Loucy (cell line): Measurements from ENCODE around the gene GTPBP6.

Experiments
- H2AFZ ChIP-seq: fragments of 200-600 bp; sonication (generic); 2 replicates; pipeline ENCODE4 v1.6.0; 2016; ENCODE audit warnings: antibody characterized with exemption, mild to moderate bottlenecking, low read length, moderate library complexity
- H3F3A ChIP-seq: fragments of 200-600 bp; 2 replicates; pipeline ENCODE4 v1.6.0; 2016; ENCODE audit warnings: antibody characterized with exemption, low read depth, mild to moderate bottlenecking
- H3K27me3 ChIP-seq: fragments of 200-600 bp; sonication (generic); 2 replicates; pipeline ENCODE4 v1.6.1; 2014; ENCODE audit warnings: low read length, mild to moderate bottlenecking; ENCODE audit not compliant: insufficient read depth, poor library complexity, severe bottlenecking
- H3K36me3 ChIP-seq: fragments of 200-600 bp; sonication (generic); 2 replicates; pipeline ENCODE4 v1.6.1; 2016; ENCODE audit warnings: low read length; ENCODE audit not compliant: insufficient read depth
- H3K4me1 ChIP-seq: fragments of 200-600 bp; sonication (generic); 2 replicates; pipeline ENCODE4 v1.5.1; 2014; ENCODE audit warnings: low read length, mild to moderate bottlenecking; ENCODE audit not compliant: insufficient read depth, poor library complexity, severe bottlenecking
- H3K4me2 ChIP-seq: fragments of 200-600 bp; sonication (generic); 2 replicates; pipeline ENCODE4 v1.6.0; 2014; ENCODE audit warnings: antibody characterized with exemption, low read length, low read depth, mild to moderate bottlenecking; ENCODE audit not compliant: poor library complexity, severe bottlenecking
- H3K4me3 ChIP-seq: fragments of 200-600 bp; sonication (generic); 2 replicates; pipeline ENCODE4 v1.5.1; 2014; ENCODE audit warnings: low read length, mild to moderate bottlenecking, mixed read lengths; ENCODE audit not compliant: poor library complexity, severe bottlenecking
- H3K79me2 ChIP-seq: fragments of 200-600 bp; sonication (generic); 2 replicates; pipeline ENCODE4 v1.6.1; 2014; ENCODE audit warnings: low read length; ENCODE audit not compliant: insufficient read depth
- H3K9ac ChIP-seq: fragments of 200-600 bp; sonication (generic); 2 replicates; pipeline ENCODE4 v1.6.0; 2014; ENCODE audit warnings: mild to moderate bottlenecking, low read depth, low read length, moderate library complexity; ENCODE audit not compliant: poor library complexity, severe bottlenecking
- H3K9me2 ChIP-seq: fragments of 200-600 bp; sonication (generic); replicated peaks from 2 replicates; pipeline ENCODE4 v1.6.1; 2016; ENCODE audit warnings: low read depth, low read length, mixed read lengths
- H3K9me3 ChIP-seq: fragments of 200-600 bp; sonication (generic); 2 replicates; pipeline ENCODE4 v1.6.1; 2014; ENCODE audit warnings: mild to moderate bottlenecking, antibody characterized with exemption, low read length, low read depth; ENCODE audit not compliant: insufficient read depth
- H4K20me1 ChIP-seq: fragments of 200-600 bp; sonication (generic); 2 replicates; pipeline ENCODE4 v1.6.0; 2014; ENCODE audit warnings: antibody characterized with exemption, low read length, mild to moderate bottlenecking; ENCODE audit not compliant: insufficient read depth, poor library complexity, severe bottlenecking
- CTCF ChIP-seq: fragments of 200-600 bp; sonication (generic); conservative IDR thresholded peaks from 2 replicates; pipeline ENCODE4 v1.5.1; 2014; ENCODE audit warnings: mild to moderate bottlenecking, antibody characterized with exemption, low read length
- EZH2phosphoT487 ChIP-seq: fragments of 200-600 bp; IDR thresholded peaks from 2 replicates; pipeline ENCODE4 v1.6.1; 2018; ENCODE audit warnings: antibody characterized with exemption, mild to moderate bottlenecking, moderate library complexity, borderline replicate concordance

The GTPBP6 gene

DNA sequence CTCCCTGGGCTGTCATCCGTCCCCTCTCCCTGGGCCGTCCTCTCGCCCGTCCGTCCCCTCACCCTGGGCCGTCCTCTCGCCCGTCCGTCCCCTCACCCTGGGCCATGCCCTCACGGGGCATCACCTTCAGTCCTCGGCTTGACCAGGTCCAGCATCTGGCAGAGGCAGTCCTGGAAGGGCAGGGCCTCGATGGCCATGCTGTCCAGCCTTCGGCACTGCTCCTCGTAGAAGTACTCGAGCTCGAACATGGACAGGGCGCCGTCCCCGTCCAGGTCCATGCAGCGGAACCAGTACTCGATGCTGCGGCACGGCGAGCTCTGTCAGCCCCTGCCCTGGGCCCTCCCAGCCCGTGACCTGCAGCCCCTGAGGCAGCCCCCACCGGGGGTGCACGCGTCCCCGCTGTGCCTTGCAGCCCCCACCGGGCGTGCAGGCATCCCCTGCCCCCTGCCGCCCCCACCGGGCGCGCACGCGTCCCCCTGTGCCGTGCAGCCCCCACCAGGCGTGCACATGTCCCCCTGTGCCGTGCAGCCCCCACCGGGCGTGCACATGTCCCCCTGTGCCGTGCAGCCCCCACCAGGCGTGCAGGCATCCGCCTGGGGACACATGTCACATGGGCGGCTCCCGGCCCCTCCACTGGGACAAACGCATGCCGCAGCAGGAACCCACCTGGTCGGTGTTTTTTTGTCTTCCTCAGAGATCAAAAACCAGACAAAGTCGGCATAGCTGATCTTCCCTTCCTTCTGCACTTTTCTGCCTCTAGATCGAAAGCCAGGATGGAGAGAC, 22.2 kb upstream of the GTPBP6 start:
- H3K27me3 ChIP-seq: no peaks in the 10 kb centered on the region
- H4K20me1 ChIP-seq: no peaks in the 10 kb centered on the region
- no peaks in the 10 kb centered on the region for H3K4me1 ChIP-seq
- H2AFZ ChIP-seq: no peak overlapping the region
- H3K9me2 ChIP-seq: no peaks in the 10 kb centered on the region
- no peak overlapping the region for H3K9ac ChIP-seq
- no peaks in the 10 kb centered on the region for H3K36me3 ChIP-seq
- H3K9me3 ChIP-seq: no peaks in the 10 kb centered on the region
- no peak overlapping the region for H3K4me2 ChIP-seq
- H3K4me3 ChIP-seq: no peak overlapping the region
- no peaks in the 10 kb centered on the region for H3F3A ChIP-seq
- TF ChIP-seq EZH2phosphoT487: no peak
- H3K79me2 ChIP-seq: no peaks in the 10 kb centered on the region

GRCh38 chrX:340121-340520, 21.5 kb upstream of the GTPBP6 start:
- Histone ChIP-seq H3F3A (no peaks in the 10 kb centered on the region), H3K9ac (no peak overlapping the region), H3K4me1 (no peaks in the 10 kb centered on the region), H4K20me1 (no peaks in the 10 kb centered on the region), H3K4me2 (no peak overlapping the region), H3K79me2 (no peaks in the 10 kb centered on the region), H3K36me3 (no peaks in the 10 kb centered on the region), H3K27me3 (no peaks in the 10 kb centered on the region), H3K4me3 (no peak overlapping the region), H2AFZ (no peak overlapping the region), H3K9me2 (no peaks in the 10 kb centered on the region), H3K9me3 (no peaks in the 10 kb centered on the region)
- TF ChIP-seq CTCF (no peak), EZH2phosphoT487 (no peak)

- Histone ChIP-seq H3K4me1 (no peaks in the 10 kb centered on the region), H3K36me3 (no peaks in the 10 kb centered on the region), H3K79me2 (no peaks in the 10 kb centered on the region), H2AFZ (no peak overlapping the region), H4K20me1 (no peaks in the 10 kb centered on the region), H3K9me3 (no peaks in the 10 kb centered on the region), H3K4me2 (no peak overlapping the region), H3K9ac (no peak overlapping the region), H3K4me3 (no peak overlapping the region), H3K27me3 (no peaks in the 10 kb centered on the region), H3K9me2 (no peaks in the 10 kb centered on the region), H3F3A (no peaks in the 10 kb centered on the region)
- TF ChIP-seq EZH2phosphoT487 (no peak), CTCF (no peak)
Measured at GRCh38 chrX:338836-339400, 20.3 kb upstream of the GTPBP6 start.
